NT2/D1 (cell line): ENCODE data around the gene LILRA6.

ENCODE experiments used
- DNase-seq: peaks from one replicate; pipeline ENCODE4 v3.0.0-alpha.2; 2011; ENCODE audit warnings: low read depth, low spot score
- H3K27me3 ChIP-seq: 2 replicates; pipeline ENCODE4 v1.6.0; 2011; ENCODE audit warnings: mild to moderate bottlenecking; ENCODE audit not compliant: insufficient read length, insufficient read depth
- H3K36me3 ChIP-seq: 2 replicates; pipeline ENCODE4 v1.6.1; 2011; ENCODE audit warnings: mild to moderate bottlenecking, low read length, mixed read lengths; ENCODE audit not compliant: insufficient read depth, insufficient read length
- H3K4me1 ChIP-seq: 2 replicates; pipeline ENCODE4 v1.5.1; 2011; ENCODE audit not compliant: insufficient read depth, insufficient read length
- H3K4me3 ChIP-seq: 2 replicates; pipeline ENCODE4 v1.5.1; 2011; ENCODE audit warnings: low read depth; ENCODE audit not compliant: insufficient read length
- H3K9ac ChIP-seq: 2 replicates; pipeline ENCODE4 v1.6.0; 2011; ENCODE audit warnings: low read depth; ENCODE audit not compliant: insufficient read length
- H3K9me3 ChIP-seq: 2 replicates; pipeline ENCODE4 v1.5.1; 2011; ENCODE audit warnings: mild to moderate bottlenecking, low read length; ENCODE audit not compliant: insufficient read depth
- SUZ12 ChIP-seq: IDR thresholded peaks from 2 replicates; pipeline ENCODE4 v1.6.1; 2011; ENCODE audit not compliant: insufficient read length, insufficient read depth; ENCODE audit errors: extremely low read depth
- YY1 ChIP-seq: IDR thresholded peaks from 2 replicates; pipeline ENCODE4 v1.6.1; 2011; ENCODE audit not compliant: insufficient read length, insufficient read depth
- ZNF274 ChIP-seq: IDR thresholded peaks from 2 replicates; pipeline ENCODE4 v1.6.1; 2011; ENCODE audit warnings: mild to moderate bottlenecking, low read depth, low read length

LILRA6 gene

DNA sequence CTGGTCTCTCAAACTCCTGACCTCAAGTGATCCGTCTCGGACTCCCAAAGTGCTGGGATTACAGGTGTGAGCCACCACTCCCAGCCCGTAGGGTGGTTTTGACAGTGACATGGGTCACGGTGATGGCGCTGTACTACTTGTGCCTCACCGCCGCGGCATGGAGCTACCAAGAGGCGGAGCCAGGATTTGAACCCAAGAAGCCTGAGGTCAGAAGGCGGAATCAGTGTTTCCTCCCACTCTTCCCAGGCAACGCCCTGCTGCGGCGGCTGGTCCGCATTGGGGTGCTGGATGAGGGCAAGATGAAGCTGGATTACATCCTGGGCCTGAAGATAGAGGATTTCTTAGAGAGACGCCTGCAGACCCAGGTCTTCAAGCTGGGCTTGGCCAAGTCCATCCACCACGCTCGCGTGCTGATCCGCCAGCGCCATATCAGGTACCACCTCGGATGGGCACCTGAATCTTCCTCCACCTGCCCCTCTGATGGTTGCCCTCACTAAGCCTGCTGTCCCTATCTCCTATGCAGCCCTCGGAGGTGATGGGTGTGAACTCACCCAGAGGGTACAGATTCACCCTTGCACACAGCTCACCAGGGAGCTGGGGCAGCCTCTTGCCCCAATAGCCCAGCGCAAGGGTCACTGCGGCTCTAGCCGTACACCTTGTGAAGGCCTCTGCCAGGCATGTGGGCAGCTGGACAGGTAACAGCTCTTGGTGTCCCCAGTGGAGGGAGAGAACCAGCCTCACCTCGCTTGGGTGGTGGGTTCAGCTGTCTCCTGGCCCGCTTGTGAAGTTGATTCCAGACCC is 36.4 kb downstream of the LILRA6 start:
- Histone ChIP-seq H3K9ac (no peak overlapping the region), H3K27me3 (no peaks in the 10 kb centered on the region), H3K4me3 (no peak overlapping the region), H3K4me1 (peaks cover 27% of the 10 kb centered on the region), H3K36me3 (peaks cover 86% of the 10 kb centered on the region), H3K9me3 (no peaks in the 10 kb centered on the region)
- no peak for DNase-seq
- TF ChIP-seq YY1 (no peak), SUZ12 (no peak), ZNF274 (no peak)

DNA sequence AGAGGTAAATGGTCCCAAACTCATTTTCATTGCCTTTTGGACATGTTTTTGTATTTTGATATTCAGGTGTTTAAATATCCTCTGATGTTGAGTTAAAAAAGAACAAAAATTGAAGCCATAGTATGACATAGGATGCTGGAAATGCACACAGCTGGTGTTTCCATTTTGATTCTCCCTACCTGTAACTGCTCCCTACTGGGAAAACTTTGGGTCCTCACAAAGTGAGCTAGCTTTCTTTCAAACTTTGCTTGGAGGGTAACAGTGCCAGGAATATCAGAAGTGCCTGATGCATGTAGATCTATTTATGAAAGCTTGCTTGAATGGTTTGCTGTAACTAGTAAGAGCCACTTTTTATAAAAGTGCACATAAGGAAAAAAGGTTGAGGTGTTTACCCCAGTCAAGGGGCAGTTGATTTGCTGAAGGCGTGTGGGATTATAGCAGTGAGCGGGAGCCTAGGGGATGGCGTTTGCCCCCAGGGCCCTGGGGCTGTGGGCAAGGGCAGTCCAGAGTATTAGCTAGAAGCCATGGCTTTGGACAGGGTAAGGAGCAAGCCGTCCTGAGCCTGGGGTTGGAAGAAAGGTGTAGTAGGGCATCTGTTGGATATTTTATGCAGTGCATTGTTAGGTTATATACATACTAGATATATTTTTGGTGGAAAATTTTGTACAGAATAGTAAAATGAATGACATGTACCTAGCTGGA is 37.7 kb downstream of the LILRA6 start:
- TF ChIP-seq ZNF274 (no peak), SUZ12 (no peak), YY1 (no peak)
- Histone ChIP-seq H3K9me3 (no peaks in the 10 kb centered on the region), H3K9ac (peak overlapping the region; percentile 36), H3K4me1 (peaks cover 25% of the 10 kb centered on the region), H3K27me3 (no peaks in the 10 kb centered on the region), H3K36me3 (peaks cover 87% of the 10 kb centered on the region), H3K4me3 (no peak overlapping the region)
- DNase-seq = no peak

DNA sequence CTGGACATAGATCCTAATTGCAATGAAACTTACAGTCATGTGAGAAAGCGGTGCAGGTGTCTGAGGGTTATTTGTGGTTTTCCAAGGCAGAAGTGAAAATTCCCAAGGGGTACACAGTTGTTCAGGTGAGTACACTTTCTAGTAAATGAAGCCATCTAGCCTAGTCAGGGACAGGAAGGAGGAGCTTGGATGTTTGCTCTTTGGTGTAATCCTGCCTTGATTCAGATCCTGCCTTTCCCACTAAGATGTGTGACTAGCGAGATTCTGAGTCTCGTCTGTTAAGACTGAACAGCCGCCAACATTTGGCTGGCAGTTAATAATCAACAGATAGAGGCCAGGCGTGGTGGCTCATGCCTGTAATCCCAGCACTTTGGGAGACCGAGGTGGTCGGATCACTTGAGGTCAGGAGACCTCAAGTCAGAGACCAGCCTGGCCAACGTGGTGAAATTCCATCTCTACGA is 39.4 kb downstream of the LILRA6 start:
- Histone ChIP-seq H3K9me3 (no peaks in the 10 kb centered on the region), H3K4me3 (peak overlapping the region; percentile 91), H3K4me1 (peaks cover 19% of the 10 kb centered on the region), H3K9ac (peak overlapping the region; percentile 98), H3K27me3 (no peaks in the 10 kb centered on the region), H3K36me3 (peaks cover 79% of the 10 kb centered on the region)
- TF ChIP-seq YY1 = no peak
- no peak for TF ChIP-seq ZNF274
- TF ChIP-seq SUZ12 = no peak
- no peak for DNase-seq

DNA sequence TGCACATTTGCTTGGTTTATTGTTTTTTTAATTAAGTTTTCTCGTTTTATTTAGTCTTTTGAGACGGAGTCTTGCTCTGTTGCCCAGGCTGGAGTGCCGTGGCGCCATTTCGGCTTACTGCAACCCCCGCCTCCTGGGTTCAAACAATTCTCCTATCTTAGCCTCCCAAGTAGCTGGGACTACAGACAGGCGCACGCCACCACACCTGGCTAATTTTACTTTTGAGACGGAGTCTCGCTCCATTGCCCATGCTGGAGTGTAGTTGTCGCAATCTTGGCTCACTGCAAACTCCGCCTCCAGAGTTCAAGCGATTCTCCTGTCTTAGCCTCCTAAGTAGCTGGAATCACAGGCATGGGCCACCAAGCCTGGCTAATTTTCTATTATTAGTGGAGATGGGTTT is 40.6 kb downstream of the LILRA6 start:
- Histone ChIP-seq H3K4me1 (peaks cover 13% of the 10 kb centered on the region), H3K27me3 (no peaks in the 10 kb centered on the region), H3K9ac (peak overlapping the region; percentile 98), H3K9me3 (no peaks in the 10 kb centered on the region), H3K4me3 (peak overlapping the region; percentile 91), H3K36me3 (peaks cover 71% of the 10 kb centered on the region)
- no peak for DNase-seq
- no peak for TF ChIP-seq YY1
- no peak for TF ChIP-seq ZNF274
- no peak for TF ChIP-seq SUZ12

DNA sequence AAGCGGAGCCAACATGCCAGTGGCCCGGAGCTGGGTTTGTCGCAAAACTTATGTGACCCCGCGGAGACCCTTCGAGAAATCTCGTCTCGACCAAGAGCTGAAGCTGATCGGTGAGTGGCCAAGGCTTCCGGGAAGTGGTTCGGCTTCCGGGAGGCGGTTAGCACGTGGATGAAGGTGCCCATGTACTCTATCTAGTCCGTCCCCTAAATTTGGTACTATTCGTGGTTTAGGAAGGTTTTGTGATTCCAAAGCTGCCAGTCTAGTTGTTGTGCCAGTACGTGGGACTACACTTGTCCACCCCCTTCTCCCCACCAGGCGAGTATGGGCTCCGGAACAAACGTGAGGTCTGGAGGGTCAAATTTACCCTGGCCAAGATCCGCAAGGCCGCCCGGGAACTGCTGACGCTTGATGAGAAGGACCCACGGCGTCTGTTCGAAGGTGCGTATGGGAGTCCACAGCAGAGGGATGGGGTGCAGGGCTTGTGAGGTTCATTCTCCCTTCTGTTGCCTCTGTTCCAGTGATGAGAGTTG is 41.4 kb downstream of the LILRA6 start:
- peaks cover 7% of the 10 kb centered on the region for H3K4me1 ChIP-seq

DNA sequence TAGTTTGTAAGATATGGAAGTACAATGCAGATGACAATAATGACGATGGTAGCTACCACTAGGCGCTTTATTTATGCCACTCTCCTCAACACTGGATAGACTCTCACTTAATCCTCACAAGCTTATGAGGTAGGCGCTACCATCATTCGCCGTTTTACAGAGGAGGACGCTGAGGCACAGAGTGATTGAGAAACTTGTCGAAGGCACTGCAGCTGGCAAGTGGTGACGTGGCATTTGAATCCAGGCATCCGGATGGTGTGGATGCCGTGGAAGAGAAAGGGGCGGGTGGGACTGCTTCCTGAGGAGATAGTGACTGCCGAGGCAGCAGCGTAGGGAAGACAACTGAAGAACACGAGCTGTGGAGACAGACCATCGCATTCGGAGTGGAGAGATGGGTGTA is 43.2 kb downstream of the LILRA6 start:
- H3K9ac ChIP-seq = peak overlapping the region; percentile 32

More for the DNA sequence above, 41.4 kb downstream of the LILRA6 start:
- peak overlapping the region; percentile 98 for H3K9ac ChIP-seq
- H3K4me3 ChIP-seq = peak overlapping the region; percentile 91
- peaks cover 65% of the 10 kb centered on the region for H3K36me3 ChIP-seq
- H3K9me3 ChIP-seq = no peaks in the 10 kb centered on the region
- H3K27me3 ChIP-seq = no peaks in the 10 kb centered on the region
- no peak for DNase-seq
- TF ChIP-seq ZNF274 (no peak), SUZ12 (no peak), YY1 (no peak)

DNA sequence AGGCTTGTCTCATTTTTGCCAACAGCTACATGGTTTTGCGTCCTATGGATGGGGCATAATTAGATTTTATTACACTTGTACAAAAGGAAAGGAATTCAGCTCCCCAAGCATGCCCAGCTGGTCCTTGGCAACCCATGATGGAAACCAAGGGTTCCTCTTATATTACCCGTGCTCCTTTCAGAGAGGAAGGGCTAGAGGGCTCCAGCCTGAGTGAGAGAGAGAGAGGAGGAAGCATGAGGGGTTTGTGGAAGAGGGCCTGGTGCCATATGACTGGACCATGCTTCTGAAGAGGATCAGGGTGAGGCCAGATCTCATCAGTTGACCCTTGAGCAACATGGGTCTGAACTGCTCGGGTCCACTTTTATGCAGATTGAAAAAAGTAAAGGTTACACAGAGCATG is 45.5 kb downstream of the LILRA6 start:
- TF ChIP-seq YY1 (no peak), SUZ12 (no peak), ZNF274 (no peak)

More for the DNA sequence above, 43.2 kb downstream of the LILRA6 start:
- Histone ChIP-seq H3K9me3 (no peaks in the 10 kb centered on the region), H3K36me3 (peaks cover 52% of the 10 kb centered on the region), H3K4me3 (no peak overlapping the region), H3K4me1 (peaks cover 6% of the 10 kb centered on the region), H3K27me3 (no peaks in the 10 kb centered on the region)
- TF ChIP-seq SUZ12 (no peak), ZNF274 (no peak), YY1 (no peak)
- DNase-seq = no peak

More for the DNA sequence above, 45.5 kb downstream of the LILRA6 start:
- no peaks in the 10 kb centered on the region for H3K9me3 ChIP-seq
- H3K27me3 ChIP-seq = no peaks in the 10 kb centered on the region
- peaks cover 50% of the 10 kb centered on the region for H3K36me3 ChIP-seq
- H3K4me1 ChIP-seq = no peaks in the 10 kb centered on the region
- no peak overlapping the region for H3K9ac ChIP-seq
- no peak overlapping the region for H3K4me3 ChIP-seq
- no peak for DNase-seq
